Endothelial cell of umbilical vein (primary cell): ENCODE results near the gene TRMT11. TPM values are rescaled to one million over a fixed set of nuclear protein-coding genes. Genes with fewer than 3 reads are reported as not detected.

Experiments
- BruUV-seq: library from RNA; stranded (reverse); fragments of 400-500 nt; replicated peaks from 2 replicates; lab custom pipeline; 2021; lab: Mats Ljungman, UMichigan
- CTCF ChIA-PET: fragments of 300-600, 350-600 bp; sonication (Branson Sonifier 250); formaldehyde crosslinking; loops from one replicate; lab custom pipeline; 2021; ENCODE audit warnings: antibody characterized with exemption, inconsistent platforms; lab: Charles Lee
- POLR2A ChIA-PET: fragments of 300-600, 350-600 bp; sonication (Branson Sonifier 250); formaldehyde crosslinking; loops from one replicate; lab custom pipeline; 2021; ENCODE audit warnings: antibody characterized with exemption, inconsistent platforms; lab: Charles Lee
- DNase-seq: peaks from one replicate; pipeline ENCODE4 v3.0.0-alpha.2; 2011; ENCODE audit warnings: low read depth, low spot score
- FAIRE-seq: peaks from 2 replicates; lab custom pipeline; 2011; peaks lifted over from hg19 to GRCh38; lab: Jason Lieb, UNC
- H2AFZ ChIP-seq: 2 replicates; pipeline ENCODE4 v1.6.0; 2012; ENCODE audit warnings: low read depth, low read length, control low read depth, inconsistent platforms
- H3K27ac ChIP-seq: 2 replicates; pipeline ENCODE4 v1.5.1; 2011; ENCODE audit warnings: low read depth, mild to moderate bottlenecking, control low read depth, low read length, moderate library complexity; ENCODE audit not compliant: insufficient read depth
- H3K27me3 ChIP-seq, 2 experiments: 2 replicates each; pipeline versions ENCODE4 v1.6.0 to v1.6.1; 2011; ENCODE audit warnings: low read length in 2 of 2, mixed read lengths in 1 of 2; ENCODE audit not compliant: control insufficient read depth in 2 of 2, insufficient read depth in 2 of 2
- H3K36me3 ChIP-seq, 2 experiments: 2 replicates in 1 of 2; 3 replicates in 1 of 2; pipeline ENCODE4 v1.5.1; 2011; ENCODE audit warnings: low read length in 2 of 2, mild to moderate bottlenecking in 1 of 2, moderate library complexity in 1 of 2; ENCODE audit not compliant: control insufficient read depth in 2 of 2, insufficient read depth in 2 of 2; ENCODE audit errors: extremely low read depth in 1 of 2
- H3K4me1 ChIP-seq: 3 replicates; pipeline ENCODE4 v1.5.1; 2011; ENCODE audit warnings: mild to moderate bottlenecking, low read length; ENCODE audit not compliant: control insufficient read depth, insufficient read depth; ENCODE audit errors: extremely low read depth
- H3K4me2 ChIP-seq: 2 replicates; pipeline ENCODE4 v1.6.1; 2011; ENCODE audit warnings: low read length, control low read depth, mixed read lengths; ENCODE audit not compliant: insufficient read depth
- H3K4me3 ChIP-seq, 3 experiments: fragments of 200-600 bp in 1 of 3; sonication (generic), shearing (Covaris generic) in 1 of 3; replicated peaks in 1 of 3; 2 replicates each; pipeline ENCODE4 v1.5.1; 2011 to 2016; ENCODE audit warnings: control low read depth in 3 of 3, low read length in 3 of 3, mild to moderate bottlenecking in 2 of 3, inconsistent platforms in 1 of 3, low read depth in 1 of 3, moderate library complexity in 1 of 3; ENCODE audit not compliant: insufficient read depth in 1 of 3
- H3K79me2 ChIP-seq: 2 replicates; pipeline ENCODE4 v1.6.0; 2012; ENCODE audit warnings: low read length, inconsistent platforms; ENCODE audit not compliant: control insufficient read depth, insufficient read depth
- H3K9ac ChIP-seq: replicated peaks from 2 replicates; pipeline ENCODE3; 2011; ENCODE audit warnings: low read length, control low read depth; ENCODE audit not compliant: insufficient read depth; ENCODE audit errors: extremely low read depth
- H3K9me1 ChIP-seq: replicated peaks from 3 replicates; pipeline ENCODE4 v1.6.0; 2011; ENCODE audit warnings: mild to moderate bottlenecking, low read length; ENCODE audit not compliant: control insufficient read depth, insufficient read depth; ENCODE audit errors: extremely low read depth
- H3K9me3 ChIP-seq: replicated peaks from 2 replicates; pipeline ENCODE4 v1.5.1; 2012; ENCODE audit warnings: low read length, inconsistent platforms; ENCODE audit not compliant: control insufficient read depth, insufficient read depth
- H4K20me1 ChIP-seq: replicated peaks from 2 replicates; pipeline ENCODE3; 2011; ENCODE audit warnings: mild to moderate bottlenecking, low read length; ENCODE audit not compliant: control insufficient read depth, insufficient read depth; ENCODE audit errors: extremely low read depth
- EZH2 ChIP-seq: IDR thresholded peaks from 2 replicates; pipeline ENCODE4 v1.6.1; 2012; ENCODE audit warnings: borderline replicate concordance, low read depth, mild to moderate bottlenecking, moderate library complexity, low read length, inconsistent platforms; ENCODE audit not compliant: severe bottlenecking
- FOS ChIP-seq: IDR thresholded peaks from 2 replicates; pipeline ENCODE4 v1.6.1; 2011; ENCODE audit warnings: mild to moderate bottlenecking, low read length, moderate library complexity, borderline replicate concordance; ENCODE audit not compliant: insufficient read depth
- GATA2 ChIP-seq: IDR thresholded peaks from 2 replicates; pipeline ENCODE4 v1.7.0; 2011; ENCODE audit warnings: low read depth, mild to moderate bottlenecking, moderate library complexity, mixed read lengths, low read length; ENCODE audit not compliant: insufficient read length, insufficient read depth
- JUN ChIP-seq: IDR thresholded peaks from 2 replicates; pipeline ENCODE4 v1.6.1; 2011; ENCODE audit warnings: borderline replicate concordance, low read depth; ENCODE audit not compliant: insufficient read length, insufficient read depth
- MYC ChIP-seq: IDR thresholded peaks from one replicate; pipeline ENCODE4 v1.6.1; 2011; ENCODE audit warnings: mild to moderate bottlenecking, low read depth, low read length
- POLR2A ChIP-seq: IDR thresholded peaks from 2 replicates; pipeline ENCODE4 v1.6.1; 2012; ENCODE audit warnings: low read depth, mild to moderate bottlenecking, control low read depth, low read length
- POLR2AphosphoS5 ChIP-seq: IDR thresholded peaks from 2 replicates; pipeline ENCODE4 v1.6.1; 2012; ENCODE audit warnings: low read depth, mild to moderate bottlenecking, control low read depth, low read length, moderate library complexity; ENCODE audit not compliant: insufficient read depth
- dilution Hi-C: fragments of 300-500 bp; cut with MboI; formaldehyde crosslinking; loops from one replicate; pipeline ENCODE4 v1.15.0; 2019; ENCODE audit warnings: low sequenced_read_pairs; ENCODE audit not compliant: extremely low pct_ligation_motif_present
- intact Hi-C: fragments of 100-400 bp; cut with micrococcal nuclease; formaldehyde crosslinking; loops from one replicate; pipeline ENCODE4 v1.10.0; 2022
- polyA plus RNA-seq, 4 experiments: library from polyadenylated mRNA; depleted of rRNA in 3 of 4; stranded (reverse) in 3 of 4; unstranded in 1 of 4; fragments of >200 nt; gene quantifications; 2 replicates each; pipeline versions ENCODE4 v1.2.1 to v1.2.3, GENCODE V29; 2011 to 2012; ENCODE audit warnings: missing spikeins in 1 of 4
- total RNA-seq: library from RNA; stranded (reverse); gene quantifications from 2 replicates; pipeline ENCODE4 v1.2.3, GENCODE V29; 2021
- TF ChIP-seq, protein P1 (sequence below), 2 donors: IDR thresholded peaks; 1 replicate in 1 of 2; 2 replicates in 1 of 2; pipeline ENCODE4 v1.5.1; 2011; ENCODE audit warnings: low read length in 2 of 2, mild to moderate bottlenecking in 2 of 2, moderate library complexity in 2 of 2, control low read depth in 1 of 2, inconsistent platforms in 1 of 2, low read depth in 1 of 2; ENCODE audit not compliant: insufficient read depth in 1 of 2; ENCODE audit errors: extremely low read depth in 1 of 2
- TF ChIP-seq, protein P2 (sequence below): IDR thresholded peaks from 2 replicates; pipeline ENCODE4 v1.6.1; 2011; ENCODE audit not compliant: insufficient read depth, insufficient read length

Gene TRMT11
- total and polyA plus RNA-seq, 2 donors (not counting 3 experiments of a cell fraction or from before 2014, with no cell fraction given), result 5.1 to 10.7 TPM

DNA sequence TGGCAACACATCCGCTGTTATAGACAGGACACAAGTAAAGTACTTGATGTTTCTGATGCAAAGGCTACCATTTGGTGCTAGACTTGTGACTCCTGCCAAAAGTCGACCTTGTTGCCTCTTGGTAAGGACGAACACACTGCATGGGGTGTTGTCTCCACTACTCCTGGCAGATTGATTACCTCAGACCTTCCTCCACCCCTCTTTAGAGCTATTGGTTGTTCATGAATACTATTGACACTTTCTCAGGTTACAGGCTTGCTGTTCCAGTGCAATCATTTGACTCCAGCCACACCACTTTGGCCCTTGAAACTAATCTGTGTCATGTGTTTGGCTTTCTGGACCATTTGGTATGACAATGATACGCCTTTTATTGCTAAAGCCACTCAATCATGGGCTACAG, 62.3 kb downstream of the TRMT11 start:
- Histone ChIP-seq H3K9ac (no peak overlapping the region), H3K27ac (no peak overlapping the region), H3K4me3 (no peak overlapping the region), H2AFZ (no peak overlapping the region), H3K9me3 (no peaks in the 10 kb centered on the region), H3K4me2 (no peak overlapping the region), H3K4me1 (no peaks in the 10 kb centered on the region), H4K20me1 (no peaks in the 10 kb centered on the region), H3K9me1 (no peaks in the 10 kb centered on the region), H3K27me3 (no peaks in the 10 kb centered on the region), H3K36me3 (peaks cover 0 to 4% of the 10 kb centered on the region in 2 experiments), H3K79me2 (no peaks in the 10 kb centered on the region)
- TF ChIP-seq FOS, result no peak
- TF ChIP-seq POLR2AphosphoS5, result no peak
- TF ChIP-seq, protein P1, sequence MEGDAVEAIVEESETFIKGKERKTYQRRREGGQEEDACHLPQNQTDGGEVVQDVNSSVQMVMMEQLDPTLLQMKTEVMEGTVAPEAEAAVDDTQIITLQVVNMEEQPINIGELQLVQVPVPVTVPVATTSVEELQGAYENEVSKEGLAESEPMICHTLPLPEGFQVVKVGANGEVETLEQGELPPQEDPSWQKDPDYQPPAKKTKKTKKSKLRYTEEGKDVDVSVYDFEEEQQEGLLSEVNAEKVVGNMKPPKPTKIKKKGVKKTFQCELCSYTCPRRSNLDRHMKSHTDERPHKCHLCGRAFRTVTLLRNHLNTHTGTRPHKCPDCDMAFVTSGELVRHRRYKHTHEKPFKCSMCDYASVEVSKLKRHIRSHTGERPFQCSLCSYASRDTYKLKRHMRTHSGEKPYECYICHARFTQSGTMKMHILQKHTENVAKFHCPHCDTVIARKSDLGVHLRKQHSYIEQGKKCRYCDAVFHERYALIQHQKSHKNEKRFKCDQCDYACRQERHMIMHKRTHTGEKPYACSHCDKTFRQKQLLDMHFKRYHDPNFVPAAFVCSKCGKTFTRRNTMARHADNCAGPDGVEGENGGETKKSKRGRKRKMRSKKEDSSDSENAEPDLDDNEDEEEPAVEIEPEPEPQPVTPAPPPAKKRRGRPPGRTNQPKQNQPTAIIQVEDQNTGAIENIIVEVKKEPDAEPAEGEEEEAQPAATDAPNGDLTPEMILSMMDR (IDR thresholded peaks at IDR 0.05; ENCODE audit: extremely low read depth in 1 of 2, insufficient read depth in 1 of 2, low read depth in 1 of 2, low read length in 2 of 2), result no peak
- no peak for TF ChIP-seq POLR2A
- TF ChIP-seq GATA2, result no peak
- TF ChIP-seq MYC, result no peak
- TF ChIP-seq, protein P2, sequence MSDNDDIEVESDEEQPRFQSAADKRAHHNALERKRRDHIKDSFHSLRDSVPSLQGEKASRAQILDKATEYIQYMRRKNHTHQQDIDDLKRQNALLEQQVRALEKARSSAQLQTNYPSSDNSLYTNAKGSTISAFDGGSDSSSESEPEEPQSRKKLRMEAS, result no peak
- no peak for TF ChIP-seq JUN
- TF ChIP-seq EZH2, result no peak
- intact Hi-C loops (no loop called here), dilution Hi-C loops (no loop called here)
- FAIRE-seq (no peak), DNase-seq (no peak)
- no TSS peak for BruUV-seq
- ChIA-PET POLR2A (no interaction called here), CTCF (interaction anchor here (1.0 kb wide), 1 partner anchor 15 kb away, joined by 3 read pairs; no protein-coding TSS in a partner anchor)
